ENCODE data around the gene PCDHB9.
"Not testable (repeated sequence)": the region's sequence is repeated elsewhere in the genome, so short reads cannot be mapped to it uniquely, and the experiment has no call there.

Gene PCDHB9

GRCh38 chr5:141208478-141208877, 21.5 kb downstream of the PCDHB9 start, which contains the start of gene PCDHB12:
Gene PCDHB12 (plus strand): TSS chr5:141208719. CDS start chr5:141208908, 189 bp downstream.
- H3K36me3 ChIP-seq (ENCODE audit: insufficient read depth, low read length): no peaks in the 10 kb centered on the region
- H3K9ac ChIP-seq (ENCODE audit: low read depth, low read length): no peak within 1 kb of the TSS
- no peaks in the 10 kb centered on the region for H3K9me3 ChIP-seq (ENCODE audit: control insufficient read depth, insufficient read depth, low read length)
- no peaks in the 10 kb centered on the region for H3K4me1 ChIP-seq (ENCODE audit: insufficient read depth, low read length)

GRCh38 chr5:141210281-141210680, 23.3 kb downstream of the PCDHB9 start:
- H3K9me3 ChIP-seq (ENCODE audit: control insufficient read depth, insufficient read depth, low read length); H3K36me3 ChIP-seq (ENCODE audit: insufficient read depth, low read length); H3K4me1 ChIP-seq (ENCODE audit: insufficient read depth, low read length); H3K9ac ChIP-seq (ENCODE audit: low read depth, low read length): not testable (repeated sequence)

- H3K9ac ChIP-seq (ENCODE audit: low read depth, low read length): not testable (repeated sequence)
Measured at GRCh38 chr5:141210849-141211248, 23.9 kb downstream of the PCDHB9 start.

GRCh38 chr5:141213656-141214339, 26.8 kb downstream of the PCDHB9 start, which contains the start of gene PCDHB13:
Gene PCDHB13 (plus strand): TSS chr5:141213919. CDS start chr5:141214124, 205 bp downstream.
- not testable (repeated sequence) for H3K4me1 ChIP-seq (ENCODE audit: insufficient read depth, low read length); H3K36me3 ChIP-seq (ENCODE audit: insufficient read depth, low read length); H3K9me3 ChIP-seq (ENCODE audit: control insufficient read depth, insufficient read depth, low read length)
- H3K9ac ChIP-seq (ENCODE audit: low read depth, low read length): peak within 1 kb of the TSS; percentile 33; the same call in 1 of the 2 replicates

More at GRCh38 chr5:141210849-141211248, 23.9 kb downstream of the PCDHB9 start:
- H3K4me1 ChIP-seq (ENCODE audit: insufficient read depth, low read length); H3K9me3 ChIP-seq (ENCODE audit: control insufficient read depth, insufficient read depth, low read length); H3K36me3 ChIP-seq (ENCODE audit: insufficient read depth, low read length): not testable (repeated sequence)

GRCh38 chr5:141214583-141214982, 27.6 kb downstream of the PCDHB9 start:
- not testable (repeated sequence) for H3K36me3 ChIP-seq (ENCODE audit: insufficient read depth, low read length); H3K9ac ChIP-seq (ENCODE audit: low read depth, low read length); H3K9me3 ChIP-seq (ENCODE audit: control insufficient read depth, insufficient read depth, low read length); H3K4me1 ChIP-seq (ENCODE audit: insufficient read depth, low read length)

- H3K9me3 ChIP-seq (ENCODE audit: control insufficient read depth, insufficient read depth, low read length); H3K9ac ChIP-seq (ENCODE audit: low read depth, low read length); H3K4me1 ChIP-seq (ENCODE audit: insufficient read depth, low read length); H3K36me3 ChIP-seq (ENCODE audit: insufficient read depth, low read length): not testable (repeated sequence)
Measured at GRCh38 chr5:141215504-141215903, 28.5 kb downstream of the PCDHB9 start.

- H3K9me3 ChIP-seq (ENCODE audit: control insufficient read depth, insufficient read depth, low read length); H3K9ac ChIP-seq (ENCODE audit: low read depth, low read length); H3K4me1 ChIP-seq (ENCODE audit: insufficient read depth, low read length); H3K36me3 ChIP-seq (ENCODE audit: insufficient read depth, low read length): not testable (repeated sequence)
Measured at GRCh38 chr5:141216035-141216434, 29.1 kb downstream of the PCDHB9 start.

GRCh38 chr5:141223112-141223783, 36.3 kb downstream of the PCDHB9 start, which contains the start of gene PCDHB14:
Gene PCDHB14 (plus strand): TSS chr5:141223343. CDS start chr5:141223506, 163 bp downstream.
- no peaks in the 10 kb centered on the region for H3K4me1 ChIP-seq (ENCODE audit: insufficient read depth, low read length)
- H3K9me3 ChIP-seq (ENCODE audit: control insufficient read depth, insufficient read depth, low read length): no peaks in the 10 kb centered on the region
- no peaks in the 10 kb centered on the region for H3K36me3 ChIP-seq (ENCODE audit: insufficient read depth, low read length)
- H3K9ac ChIP-seq (ENCODE audit: low read depth, low read length): peak within 1 kb of the TSS; percentile 4; the same call in 1 of the 2 replicates

GRCh38 chr5:141224844-141225243, 37.9 kb downstream of the PCDHB9 start:
- H3K4me1 ChIP-seq (ENCODE audit: insufficient read depth, low read length); H3K36me3 ChIP-seq (ENCODE audit: insufficient read depth, low read length); H3K9ac ChIP-seq (ENCODE audit: low read depth, low read length); H3K9me3 ChIP-seq (ENCODE audit: control insufficient read depth, insufficient read depth, low read length): not testable (repeated sequence)

GRCh38 chr5:141225421-141225820, 38.5 kb downstream of the PCDHB9 start:
- not testable (repeated sequence) for H3K4me1 ChIP-seq (ENCODE audit: insufficient read depth, low read length); H3K36me3 ChIP-seq (ENCODE audit: insufficient read depth, low read length); H3K9ac ChIP-seq (ENCODE audit: low read depth, low read length); H3K9me3 ChIP-seq (ENCODE audit: control insufficient read depth, insufficient read depth, low read length)

GRCh38 chr5:141234109-141234667, 47.2 kb downstream of the PCDHB9 start:
- no peak overlapping the region for H3K9ac ChIP-seq (ENCODE audit: low read depth, low read length)
- H3K9me3 ChIP-seq (ENCODE audit: control insufficient read depth, insufficient read depth, low read length): peaks cover 3% of the 10 kb centered on the region; the same call in 1 of the 2 replicates
- no peaks in the 10 kb centered on the region for H3K36me3 ChIP-seq (ENCODE audit: insufficient read depth, low read length)
- no peaks in the 10 kb centered on the region for H3K4me1 ChIP-seq (ENCODE audit: insufficient read depth, low read length)

GRCh38 chr5:141235922-141236321, 49.0 kb downstream of the PCDHB9 start:
- H3K36me3 ChIP-seq (ENCODE audit: insufficient read depth, low read length); H3K9me3 ChIP-seq (ENCODE audit: control insufficient read depth, insufficient read depth, low read length); H3K4me1 ChIP-seq (ENCODE audit: insufficient read depth, low read length); H3K9ac ChIP-seq (ENCODE audit: low read depth, low read length): not testable (repeated sequence)

GRCh38 chr5:141236516-141237313, 49.8 kb downstream of the PCDHB9 start:
- no peaks in the 10 kb centered on the region for H3K36me3 ChIP-seq (ENCODE audit: insufficient read depth, low read length)
- peaks cover 3% of the 10 kb centered on the region for H3K9me3 ChIP-seq (ENCODE audit: control insufficient read depth, insufficient read depth, low read length)
- H3K4me1 ChIP-seq (ENCODE audit: insufficient read depth, low read length): no peaks in the 10 kb centered on the region
- H3K9ac ChIP-seq (ENCODE audit: low read depth, low read length): no peak overlapping the region
